Endothelial cell of umbilical vein (primary cell): Measurements from ENCODE around the gene DTD2.

Experiments used
- EZH2 ChIP-seq: IDR thresholded peaks from 2 replicates; pipeline ENCODE4 v1.6.1; 2012; ENCODE audit warnings: borderline replicate concordance, low read depth, mild to moderate bottlenecking, moderate library complexity, low read length, inconsistent platforms; ENCODE audit not compliant: severe bottlenecking
- JUN ChIP-seq: IDR thresholded peaks from 2 replicates; pipeline ENCODE4 v1.6.1; 2011; ENCODE audit warnings: borderline replicate concordance, low read depth; ENCODE audit not compliant: insufficient read length, insufficient read depth
- POLR2A ChIP-seq: IDR thresholded peaks from 2 replicates; pipeline ENCODE4 v1.6.1; 2012; ENCODE audit warnings: low read depth, mild to moderate bottlenecking, control low read depth, low read length
- POLR2AphosphoS5 ChIP-seq: IDR thresholded peaks from 2 replicates; pipeline ENCODE4 v1.6.1; 2012; ENCODE audit warnings: low read depth, mild to moderate bottlenecking, control low read depth, low read length, moderate library complexity; ENCODE audit not compliant: insufficient read depth
- TF ChIP-seq, protein P1 (sequence below), 2 donors: IDR thresholded peaks; 1 replicate in 1 of 2; 2 replicates in 1 of 2; pipeline ENCODE4 v1.5.1; 2011; ENCODE audit warnings: low read length in 2 of 2, mild to moderate bottlenecking in 2 of 2, moderate library complexity in 2 of 2, control low read depth in 1 of 2, inconsistent platforms in 1 of 2, low read depth in 1 of 2; ENCODE audit not compliant: insufficient read depth in 1 of 2; ENCODE audit errors: extremely low read depth in 1 of 2

DNA sequence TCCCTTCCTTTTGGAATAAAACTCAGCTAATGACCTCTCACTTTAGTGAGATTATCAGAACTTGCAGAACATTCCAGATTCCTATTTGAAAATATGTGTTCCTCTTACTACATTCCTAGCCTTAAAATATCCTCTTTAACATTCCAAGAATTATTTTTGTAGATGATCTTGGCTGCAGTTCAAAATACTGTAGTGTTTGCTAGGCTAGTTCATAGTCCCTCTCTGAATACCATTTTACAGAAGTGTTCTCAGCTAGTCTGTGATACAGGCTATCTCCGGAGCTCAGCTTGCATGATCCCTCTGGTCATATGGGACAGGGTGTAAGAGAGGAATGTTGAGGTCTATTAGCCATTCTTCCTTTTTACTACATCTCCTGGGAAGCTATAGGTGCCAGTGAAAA lies 48.1 kb upstream of the DTD2 start:
- TF ChIP-seq JUN: no peak
- TF ChIP-seq, protein P1, sequence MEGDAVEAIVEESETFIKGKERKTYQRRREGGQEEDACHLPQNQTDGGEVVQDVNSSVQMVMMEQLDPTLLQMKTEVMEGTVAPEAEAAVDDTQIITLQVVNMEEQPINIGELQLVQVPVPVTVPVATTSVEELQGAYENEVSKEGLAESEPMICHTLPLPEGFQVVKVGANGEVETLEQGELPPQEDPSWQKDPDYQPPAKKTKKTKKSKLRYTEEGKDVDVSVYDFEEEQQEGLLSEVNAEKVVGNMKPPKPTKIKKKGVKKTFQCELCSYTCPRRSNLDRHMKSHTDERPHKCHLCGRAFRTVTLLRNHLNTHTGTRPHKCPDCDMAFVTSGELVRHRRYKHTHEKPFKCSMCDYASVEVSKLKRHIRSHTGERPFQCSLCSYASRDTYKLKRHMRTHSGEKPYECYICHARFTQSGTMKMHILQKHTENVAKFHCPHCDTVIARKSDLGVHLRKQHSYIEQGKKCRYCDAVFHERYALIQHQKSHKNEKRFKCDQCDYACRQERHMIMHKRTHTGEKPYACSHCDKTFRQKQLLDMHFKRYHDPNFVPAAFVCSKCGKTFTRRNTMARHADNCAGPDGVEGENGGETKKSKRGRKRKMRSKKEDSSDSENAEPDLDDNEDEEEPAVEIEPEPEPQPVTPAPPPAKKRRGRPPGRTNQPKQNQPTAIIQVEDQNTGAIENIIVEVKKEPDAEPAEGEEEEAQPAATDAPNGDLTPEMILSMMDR (IDR thresholded peaks at IDR 0.05; ENCODE audit: extremely low read depth in 1 of 2, insufficient read depth in 1 of 2, low read depth in 1 of 2, low read length in 2 of 2): no peak
- TF ChIP-seq POLR2A: no peak
- no peak for TF ChIP-seq POLR2AphosphoS5
- TF ChIP-seq EZH2: no peak
